WTC11 (cell line): ENCODE measurements around the gene PLSCR2. TPM values are rescaled to one million over a fixed set of nuclear protein-coding genes. Genes with fewer than 3 reads are reported as not detected.

Experiments
- ATAC-seq: fragments of 200-7000 bp; cut with Tn5 transposase; 2 replicates; pipeline ENCODE4 v1.10.0; 2021; ENCODE audit warnings: mild to moderate bottlenecking, moderate library complexity
- CTCF ChIA-PET: fragments of 300-600 bp; sonication (Branson Sonifier 250); formaldehyde crosslinking; loops from one replicate; lab custom pipeline; 2021; ENCODE audit warnings: antibody characterized with exemption; lab: Charles Lee
- POLR2A ChIA-PET: fragments of 350-600 bp; sonication (Branson Sonifier 250); formaldehyde crosslinking; loops from one replicate; lab custom pipeline; 2021; ENCODE audit warnings: antibody characterized with exemption; lab: Charles Lee
- DNase-seq: peaks from one replicate; pipeline ENCODE4 v3.0.0; 2021; ENCODE audit warnings: low spot score
- H3K27ac Mint-ChIP-seq: 2 replicates; pipeline ENCODE4 v1.8.0; 2021; ENCODE audit warnings: mixed read lengths
- H3K27me3 Mint-ChIP-seq: 2 replicates; pipeline ENCODE4 v1.8.0; 2021; ENCODE audit warnings: low read depth, mild to moderate bottlenecking, moderate library complexity, mixed read lengths
- H3K36me3 Mint-ChIP-seq: 2 replicates; pipeline ENCODE4 v1.8.0; 2021; ENCODE audit warnings: mixed read lengths
- H3K4me1 Mint-ChIP-seq: 2 replicates; pipeline ENCODE4 v1.8.0; 2022; ENCODE audit warnings: mixed read lengths
- H3K4me3 Mint-ChIP-seq: 2 replicates; pipeline ENCODE4 v1.8.0; 2021; ENCODE audit warnings: mild to moderate bottlenecking, moderate library complexity, mixed read lengths
- H3K9me3 Mint-ChIP-seq: 2 replicates; pipeline ENCODE4 v1.8.0; 2021; ENCODE audit warnings: mixed read lengths
- CREB1 ChIP-seq: sonication (generic); formaldehyde crosslinking; IDR thresholded peaks from 2 replicates; pipeline ENCODE4 v1.8.0; 2023; ENCODE audit warnings: mild to moderate bottlenecking, missing genetic modification reagents
- CREM ChIP-seq: sonication (generic); formaldehyde crosslinking; IDR thresholded peaks from 2 replicates; pipeline ENCODE4 v1.8.1; 2022; ENCODE audit warnings: mild to moderate bottlenecking, missing genetic modification reagents, moderate library complexity
- ETV6 ChIP-seq: sonication (generic); formaldehyde crosslinking; IDR thresholded peaks from 2 replicates; pipeline ENCODE4 v1.8.1; 2022; ENCODE audit warnings: mild to moderate bottlenecking, missing genetic modification reagents
- FOXJ3 ChIP-seq: sonication (generic); formaldehyde crosslinking; IDR thresholded peaks from 2 replicates; pipeline ENCODE4 v1.9.0; 2021; ENCODE audit warnings: missing genetic modification reagents, mild to moderate bottlenecking, borderline replicate concordance
- FOXP1 ChIP-seq: sonication (generic); formaldehyde crosslinking; IDR thresholded peaks from 2 replicates; pipeline ENCODE4 v1.8.0; 2022; ENCODE audit warnings: missing genetic modification reagents, mild to moderate bottlenecking, moderate library complexity, borderline replicate concordance
- IRF2 ChIP-seq: sonication (generic); formaldehyde crosslinking; IDR thresholded peaks from 2 replicates; pipeline ENCODE4 v1.8.0; 2022; ENCODE audit warnings: low read depth, missing genetic modification reagents, borderline replicate concordance
- NR2C2 ChIP-seq: sonication (generic); formaldehyde crosslinking; IDR thresholded peaks from 2 replicates; pipeline ENCODE4 v1.8.0; 2022; ENCODE audit warnings: mild to moderate bottlenecking, missing genetic modification reagents
- RORB ChIP-seq: fragments of 250-450 bp; sonication (Bioruptor Pico); IDR thresholded peaks from 2 replicates; pipeline ENCODE4 v1.9.0; 2021; ENCODE audit warnings: mild to moderate bottlenecking
- ZBTB21 ChIP-seq: sonication (generic); formaldehyde crosslinking; IDR thresholded peaks from 2 replicates; pipeline ENCODE4 v1.8.1; 2023; ENCODE audit warnings: mild to moderate bottlenecking, missing genetic modification reagents, borderline replicate concordance
- ZNF219 ChIP-seq: sonication (generic); formaldehyde crosslinking; IDR thresholded peaks from 2 replicates; pipeline ENCODE4 v1.8.0; 2023; ENCODE audit warnings: missing genetic modification reagents, mild to moderate bottlenecking, borderline replicate concordance
- total RNA-seq: library from RNA; stranded (reverse); gene quantifications from 3 replicates; pipeline ENCODE4 v1.2.3, GENCODE V29; 2021
- TF ChIP-seq, protein P1 (sequence below): sonication (generic); formaldehyde crosslinking; IDR thresholded peaks from 2 replicates; pipeline ENCODE4 v1.8.0; 2022; ENCODE audit warnings: mild to moderate bottlenecking, missing genetic modification reagents
- TF ChIP-seq, protein P2 (sequence below): fragments of 250-450 bp; sonication (Bioruptor Pico); IDR thresholded peaks from 2 replicates; pipeline ENCODE4 v1.9.0; 2021; ENCODE audit warnings: mild to moderate bottlenecking
- TF ChIP-seq, protein P3 (sequence below): sonication (generic); formaldehyde crosslinking; IDR thresholded peaks from 2 replicates; pipeline ENCODE4 v1.8.1; 2023; ENCODE audit warnings: mild to moderate bottlenecking, missing genetic modification reagents
- TF ChIP-seq, protein P4 (sequence below): sonication (generic); formaldehyde crosslinking; IDR thresholded peaks from 2 replicates; pipeline ENCODE4 v1.8.1; 2023; ENCODE audit warnings: mild to moderate bottlenecking, missing genetic modification reagents, borderline replicate concordance
- TF ChIP-seq, protein P5 (sequence below): sonication (generic); formaldehyde crosslinking; IDR thresholded peaks from 2 replicates; pipeline ENCODE4 v1.8.1; 2023; ENCODE audit warnings: mild to moderate bottlenecking, missing genetic modification reagents, moderate library complexity
- TF ChIP-seq, protein P6 (sequence below): sonication (generic); formaldehyde crosslinking; IDR thresholded peaks from 2 replicates; pipeline ENCODE4 v1.8.0; 2023; ENCODE audit warnings: missing genetic modification reagents
- TF ChIP-seq, protein P7 (sequence below): sonication (generic); formaldehyde crosslinking; IDR thresholded peaks from 2 replicates; pipeline ENCODE4 v1.8.0; 2022; ENCODE audit warnings: missing genetic modification reagents
- TF ChIP-seq, protein P8 (sequence below): sonication (generic); formaldehyde crosslinking; IDR thresholded peaks from 2 replicates; pipeline ENCODE4 v1.8.0; 2022; ENCODE audit warnings: mild to moderate bottlenecking, missing genetic modification reagents
- TF ChIP-seq, protein P9 (sequence below): sonication (generic); formaldehyde crosslinking; IDR thresholded peaks from 2 replicates; pipeline ENCODE4 v1.8.1; 2022; ENCODE audit warnings: low read depth, mild to moderate bottlenecking, moderate library complexity, missing genetic modification reagents, borderline replicate concordance

PLSCR2 gene
- total RNA-seq, 1 experiment from 2014 or later: 0.39 TPM

DNA sequence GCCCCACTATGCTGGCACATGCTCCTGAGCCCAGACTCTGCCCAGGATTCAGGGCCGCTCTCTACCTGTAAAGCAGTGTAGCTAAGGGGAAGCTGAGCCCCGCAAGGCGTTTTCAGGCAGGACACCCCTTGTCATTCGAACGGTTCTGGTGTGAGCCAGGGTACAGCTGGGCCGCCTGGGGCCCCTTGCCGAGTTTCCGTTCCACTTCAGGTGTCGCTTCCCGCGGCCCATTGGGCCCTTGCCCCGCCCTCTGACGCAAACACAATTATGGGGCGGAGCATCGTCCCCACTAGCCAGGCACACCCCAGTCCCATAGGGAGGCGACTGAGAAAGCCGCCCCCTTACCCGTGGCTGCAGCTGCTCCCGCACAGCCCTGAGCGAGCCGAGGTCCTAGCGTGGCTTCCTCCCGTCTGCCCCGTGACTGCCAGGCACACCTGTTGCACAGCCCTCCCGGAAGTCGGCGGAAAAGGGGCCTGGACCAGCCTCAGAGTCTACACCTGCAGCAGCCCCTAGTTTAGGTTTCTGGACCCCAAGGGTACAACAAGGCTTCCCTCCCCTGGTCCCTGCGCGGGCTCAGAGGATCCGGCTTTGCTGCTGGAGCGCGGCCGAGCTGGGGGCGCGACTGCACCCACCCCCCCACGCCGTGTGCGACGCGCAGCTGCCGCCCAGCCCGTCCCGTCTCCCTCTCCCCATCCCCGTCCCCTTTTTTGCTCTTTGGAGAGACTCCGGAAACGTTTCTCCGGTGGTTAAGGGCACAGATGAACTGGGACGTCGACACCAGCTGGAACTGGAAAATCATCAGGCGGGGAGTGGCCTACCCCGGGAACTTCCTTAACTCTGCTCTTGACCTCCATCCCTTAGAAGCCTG, at the start of gene PLSCR2 (continued):
- TF ChIP-seq, protein P1, sequence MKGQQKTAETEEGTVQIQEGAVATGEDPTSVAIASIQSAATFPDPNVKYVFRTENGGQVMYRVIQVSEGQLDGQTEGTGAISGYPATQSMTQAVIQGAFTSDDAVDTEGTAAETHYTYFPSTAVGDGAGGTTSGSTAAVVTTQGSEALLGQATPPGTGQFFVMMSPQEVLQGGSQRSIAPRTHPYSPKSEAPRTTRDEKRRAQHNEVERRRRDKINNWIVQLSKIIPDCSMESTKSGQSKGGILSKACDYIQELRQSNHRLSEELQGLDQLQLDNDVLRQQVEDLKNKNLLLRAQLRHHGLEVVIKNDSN (CRISPR knock-in tag): peak; percentile 48; the same call in 1 of the 2 replicates
- TF ChIP-seq ZBTB21 (CRISPR knock-in tag): no peak
- TF ChIP-seq, protein P2, sequence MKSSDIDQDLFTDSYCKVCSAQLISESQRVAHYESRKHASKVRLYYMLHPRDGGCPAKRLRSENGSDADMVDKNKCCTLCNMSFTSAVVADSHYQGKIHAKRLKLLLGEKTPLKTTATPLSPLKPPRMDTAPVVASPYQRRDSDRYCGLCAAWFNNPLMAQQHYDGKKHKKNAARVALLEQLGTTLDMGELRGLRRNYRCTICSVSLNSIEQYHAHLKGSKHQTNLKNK (CRISPR knock-in tag): no peak
- TF ChIP-seq ZNF219 (CRISPR knock-in tag): no peak
- peak; percentile 78; the same call in 1 of the 2 replicates for TF ChIP-seq CREB1
- TF ChIP-seq, protein P3, sequence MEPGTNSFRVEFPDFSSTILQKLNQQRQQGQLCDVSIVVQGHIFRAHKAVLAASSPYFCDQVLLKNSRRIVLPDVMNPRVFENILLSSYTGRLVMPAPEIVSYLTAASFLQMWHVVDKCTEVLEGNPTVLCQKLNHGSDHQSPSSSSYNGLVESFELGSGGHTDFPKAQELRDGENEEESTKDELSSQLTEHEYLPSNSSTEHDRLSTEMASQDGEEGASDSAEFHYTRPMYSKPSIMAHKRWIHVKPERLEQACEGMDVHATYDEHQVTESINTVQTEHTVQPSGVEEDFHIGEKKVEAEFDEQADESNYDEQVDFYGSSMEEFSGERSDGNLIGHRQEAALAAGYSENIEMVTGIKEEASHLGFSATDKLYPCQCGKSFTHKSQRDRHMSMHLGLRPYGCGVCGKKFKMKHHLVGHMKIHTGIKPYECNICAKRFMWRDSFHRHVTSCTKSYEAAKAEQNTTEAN (CRISPR knock-in tag): peak; percentile 94
- TF ChIP-seq, protein P4, sequence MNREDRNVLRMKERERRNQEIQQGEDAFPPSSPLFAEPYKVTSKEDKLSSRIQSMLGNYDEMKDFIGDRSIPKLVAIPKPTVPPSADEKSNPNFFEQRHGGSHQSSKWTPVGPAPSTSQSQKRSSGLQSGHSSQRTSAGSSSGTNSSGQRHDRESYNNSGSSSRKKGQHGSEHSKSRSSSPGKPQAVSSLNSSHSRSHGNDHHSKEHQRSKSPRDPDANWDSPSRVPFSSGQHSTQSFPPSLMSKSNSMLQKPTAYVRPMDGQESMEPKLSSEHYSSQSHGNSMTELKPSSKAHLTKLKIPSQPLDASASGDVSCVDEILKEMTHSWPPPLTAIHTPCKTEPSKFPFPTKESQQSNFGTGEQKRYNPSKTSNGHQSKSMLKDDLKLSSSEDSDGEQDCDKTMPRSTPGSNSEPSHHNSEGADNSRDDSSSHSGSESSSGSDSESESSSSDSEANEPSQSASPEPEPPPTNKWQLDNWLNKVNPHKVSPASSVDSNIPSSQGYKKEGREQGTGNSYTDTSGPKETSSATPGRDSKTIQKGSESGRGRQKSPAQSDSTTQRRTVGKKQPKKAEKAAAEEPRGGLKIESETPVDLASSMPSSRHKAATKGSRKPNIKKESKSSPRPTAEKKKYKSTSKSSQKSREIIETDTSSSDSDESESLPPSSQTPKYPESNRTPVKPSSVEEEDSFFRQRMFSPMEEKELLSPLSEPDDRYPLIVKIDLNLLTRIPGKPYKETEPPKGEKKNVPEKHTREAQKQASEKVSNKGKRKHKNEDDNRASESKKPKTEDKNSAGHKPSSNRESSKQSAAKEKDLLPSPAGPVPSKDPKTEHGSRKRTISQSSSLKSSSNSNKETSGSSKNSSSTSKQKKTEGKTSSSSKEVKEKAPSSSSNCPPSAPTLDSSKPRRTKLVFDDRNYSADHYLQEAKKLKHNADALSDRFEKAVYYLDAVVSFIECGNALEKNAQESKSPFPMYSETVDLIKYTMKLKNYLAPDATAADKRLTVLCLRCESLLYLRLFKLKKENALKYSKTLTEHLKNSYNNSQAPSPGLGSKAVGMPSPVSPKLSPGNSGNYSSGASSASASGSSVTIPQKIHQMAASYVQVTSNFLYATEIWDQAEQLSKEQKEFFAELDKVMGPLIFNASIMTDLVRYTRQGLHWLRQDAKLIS (CRISPR knock-in tag): no peak
- no peak for TF ChIP-seq FOXJ3 (CRISPR knock-in tag)
- peak; percentile 58; the same call in 1 of the 2 replicates for TF ChIP-seq CREM (CRISPR knock-in tag)
- TF ChIP-seq, all 79 proteins: peak for 19

DNA sequence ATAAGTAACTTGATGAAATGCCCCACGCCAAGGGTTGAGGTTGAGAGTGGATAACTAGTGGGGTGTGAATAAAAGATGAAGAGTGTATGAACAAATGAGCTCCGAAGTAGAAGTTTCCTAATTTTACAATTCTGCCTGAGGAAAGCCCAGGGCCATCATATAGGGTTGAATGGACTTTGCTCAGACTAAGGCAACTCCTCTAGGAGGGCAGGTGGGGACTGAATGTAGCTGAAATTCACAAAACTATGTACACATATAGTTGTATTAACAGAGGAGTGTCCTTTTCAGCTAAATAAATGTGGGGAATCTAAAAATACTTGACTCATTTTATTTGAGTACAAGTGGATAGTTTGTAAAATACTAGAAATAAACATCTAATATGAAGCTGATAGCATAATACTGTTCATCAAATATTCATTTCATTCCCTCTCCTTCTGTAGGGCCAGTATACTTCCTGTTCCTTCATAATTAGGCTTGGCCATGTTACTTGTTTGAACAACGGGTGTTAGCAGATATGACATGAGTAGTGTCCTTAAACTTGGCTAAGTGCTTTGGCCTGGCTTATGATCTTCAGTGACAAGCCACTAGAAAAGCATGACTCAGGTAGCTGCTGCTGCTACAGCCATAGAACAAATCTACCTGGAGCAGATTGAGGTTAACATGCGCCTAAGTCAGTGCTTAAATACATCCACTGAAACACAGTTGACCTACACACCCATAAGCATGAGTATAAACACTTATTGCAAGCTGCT, 48.5 kb upstream of the PLSCR2 start:
- no peaks in the 10 kb centered on the region for H3K27me3 Mint-ChIP-seq
- peak overlapping the region; percentile 68; the same call in 1 of the 2 replicates for H3K27ac Mint-ChIP-seq
- POLR2A ChIA-PET: no interaction called here
- H3K4me3 Mint-ChIP-seq: no peak overlapping the region
- peaks cover 12% of the 10 kb centered on the region for H3K36me3 Mint-ChIP-seq
- ATAC-seq (no peak), DNase-seq (no peak)
- H3K4me1 Mint-ChIP-seq: peaks cover 44% of the 10 kb centered on the region
- no peaks in the 10 kb centered on the region for H3K9me3 Mint-ChIP-seq
- CTCF ChIA-PET: interaction anchor here (1.1 kb wide), 1 partner anchor 328 kb away, joined by 4 read pairs; no protein-coding TSS in a partner anchor
- TF ChIP-seq, protein P5, sequence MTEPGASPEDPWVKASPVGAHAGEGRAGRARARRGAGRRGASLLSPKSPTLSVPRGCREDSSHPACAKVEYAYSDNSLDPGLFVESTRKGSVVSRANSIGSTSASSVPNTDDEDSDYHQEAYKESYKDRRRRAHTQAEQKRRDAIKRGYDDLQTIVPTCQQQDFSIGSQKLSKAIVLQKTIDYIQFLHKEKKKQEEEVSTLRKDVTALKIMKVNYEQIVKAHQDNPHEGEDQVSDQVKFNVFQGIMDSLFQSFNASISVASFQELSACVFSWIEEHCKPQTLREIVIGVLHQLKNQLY (CRISPR knock-in tag): no peak
- TF ChIP-seq RORB (no peak), FOXP1 (CRISPR knock-in tag) (no peak), ETV6 (CRISPR knock-in tag) (no peak), IRF2 (CRISPR knock-in tag) (no peak), NR2C2 (CRISPR knock-in tag) (no peak)
- TF ChIP-seq, protein P6, sequence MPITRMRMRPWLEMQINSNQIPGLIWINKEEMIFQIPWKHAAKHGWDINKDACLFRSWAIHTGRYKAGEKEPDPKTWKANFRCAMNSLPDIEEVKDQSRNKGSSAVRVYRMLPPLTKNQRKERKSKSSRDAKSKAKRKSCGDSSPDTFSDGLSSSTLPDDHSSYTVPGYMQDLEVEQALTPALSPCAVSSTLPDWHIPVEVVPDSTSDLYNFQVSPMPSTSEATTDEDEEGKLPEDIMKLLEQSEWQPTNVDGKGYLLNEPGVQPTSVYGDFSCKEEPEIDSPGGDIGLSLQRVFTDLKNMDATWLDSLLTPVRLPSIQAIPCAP (CRISPR knock-in tag): no peak
- TF ChIP-seq, protein P7, sequence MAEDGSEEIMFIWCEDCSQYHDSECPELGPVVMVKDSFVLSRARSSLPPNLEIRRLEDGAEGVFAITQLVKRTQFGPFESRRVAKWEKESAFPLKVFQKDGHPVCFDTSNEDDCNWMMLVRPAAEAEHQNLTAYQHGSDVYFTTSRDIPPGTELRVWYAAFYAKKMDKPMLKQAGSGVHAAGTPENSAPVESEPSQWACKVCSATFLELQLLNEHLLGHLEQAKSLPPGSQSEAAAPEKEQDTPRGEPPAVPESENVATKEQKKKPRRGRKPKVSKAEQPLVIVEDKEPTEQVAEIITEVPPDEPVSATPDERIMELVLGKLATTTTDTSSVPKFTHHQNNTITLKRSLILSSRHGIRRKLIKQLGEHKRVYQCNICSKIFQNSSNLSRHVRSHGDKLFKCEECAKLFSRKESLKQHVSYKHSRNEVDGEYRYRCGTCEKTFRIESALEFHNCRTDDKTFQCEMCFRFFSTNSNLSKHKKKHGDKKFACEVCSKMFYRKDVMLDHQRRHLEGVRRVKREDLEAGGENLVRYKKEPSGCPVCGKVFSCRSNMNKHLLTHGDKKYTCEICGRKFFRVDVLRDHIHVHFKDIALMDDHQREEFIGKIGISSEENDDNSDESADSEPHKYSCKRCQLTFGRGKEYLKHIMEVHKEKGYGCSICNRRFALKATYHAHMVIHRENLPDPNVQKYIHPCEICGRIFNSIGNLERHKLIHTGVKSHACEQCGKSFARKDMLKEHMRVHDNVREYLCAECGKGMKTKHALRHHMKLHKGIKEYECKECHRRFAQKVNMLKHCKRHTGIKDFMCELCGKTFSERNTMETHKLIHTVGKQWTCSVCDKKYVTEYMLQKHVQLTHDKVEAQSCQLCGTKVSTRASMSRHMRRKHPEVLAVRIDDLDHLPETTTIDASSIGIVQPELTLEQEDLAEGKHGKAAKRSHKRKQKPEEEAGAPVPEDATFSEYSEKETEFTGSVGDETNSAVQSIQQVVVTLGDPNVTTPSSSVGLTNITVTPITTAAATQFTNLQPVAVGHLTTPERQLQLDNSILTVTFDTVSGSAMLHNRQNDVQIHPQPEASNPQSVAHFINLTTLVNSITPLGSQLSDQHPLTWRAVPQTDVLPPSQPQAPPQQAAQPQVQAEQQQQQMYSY: no peak
- TF ChIP-seq, protein P8, sequence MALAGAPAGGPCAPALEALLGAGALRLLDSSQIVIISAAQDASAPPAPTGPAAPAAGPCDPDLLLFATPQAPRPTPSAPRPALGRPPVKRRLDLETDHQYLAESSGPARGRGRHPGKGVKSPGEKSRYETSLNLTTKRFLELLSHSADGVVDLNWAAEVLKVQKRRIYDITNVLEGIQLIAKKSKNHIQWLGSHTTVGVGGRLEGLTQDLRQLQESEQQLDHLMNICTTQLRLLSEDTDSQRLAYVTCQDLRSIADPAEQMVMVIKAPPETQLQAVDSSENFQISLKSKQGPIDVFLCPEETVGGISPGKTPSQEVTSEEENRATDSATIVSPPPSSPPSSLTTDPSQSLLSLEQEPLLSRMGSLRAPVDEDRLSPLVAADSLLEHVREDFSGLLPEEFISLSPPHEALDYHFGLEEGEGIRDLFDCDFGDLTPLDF (CRISPR knock-in tag): no peak
- TF ChIP-seq, protein P9, sequence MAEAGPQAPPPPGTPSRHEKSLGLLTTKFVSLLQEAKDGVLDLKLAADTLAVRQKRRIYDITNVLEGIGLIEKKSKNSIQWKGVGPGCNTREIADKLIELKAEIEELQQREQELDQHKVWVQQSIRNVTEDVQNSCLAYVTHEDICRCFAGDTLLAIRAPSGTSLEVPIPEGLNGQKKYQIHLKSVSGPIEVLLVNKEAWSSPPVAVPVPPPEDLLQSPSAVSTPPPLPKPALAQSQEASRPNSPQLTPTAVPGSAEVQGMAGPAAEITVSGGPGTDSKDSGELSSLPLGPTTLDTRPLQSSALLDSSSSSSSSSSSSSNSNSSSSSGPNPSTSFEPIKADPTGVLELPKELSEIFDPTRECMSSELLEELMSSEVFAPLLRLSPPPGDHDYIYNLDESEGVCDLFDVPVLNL (CRISPR knock-in tag): no peak
